ENCODE data around the gene POU2F2.
A peak's percentile ranks its signal among the peaks of the same experiment; 100 is the strongest.

The POU2F2 gene

DNA sequence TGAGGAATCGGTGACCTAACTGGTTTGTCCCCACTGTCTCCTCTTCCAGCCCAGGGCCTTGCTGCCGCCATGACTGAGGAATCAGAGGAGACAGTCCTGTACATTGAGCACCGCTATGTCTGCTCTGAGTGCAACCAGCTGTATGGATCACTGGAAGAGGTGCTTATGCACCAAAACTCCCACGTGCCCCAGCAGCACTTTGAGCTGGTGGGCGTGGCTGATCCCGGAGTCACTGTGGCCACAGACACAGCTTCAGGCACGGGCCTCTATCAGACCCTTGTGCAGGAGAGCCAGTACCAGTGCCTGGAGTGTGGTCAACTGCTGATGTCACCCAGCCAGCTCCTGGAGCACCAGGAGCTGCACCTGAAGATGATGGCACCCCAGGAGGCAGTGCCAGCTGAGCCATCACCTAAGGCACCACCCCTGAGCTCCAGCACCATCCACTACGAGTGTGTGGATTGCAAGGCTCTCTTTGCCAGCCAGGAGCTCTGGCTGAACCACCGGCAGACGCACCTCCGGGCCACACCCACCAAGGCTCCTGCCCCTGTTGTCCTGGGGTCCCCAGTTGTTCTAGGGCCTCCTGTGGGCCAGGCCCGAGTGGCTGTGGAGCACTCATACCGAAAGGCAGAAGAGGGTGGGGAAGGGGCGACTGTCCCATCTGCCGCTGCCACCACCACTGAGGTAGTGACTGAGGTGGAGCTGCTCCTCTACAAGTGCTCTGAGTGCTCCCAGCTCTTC is 53.5 kb downstream of the POU2F2 start:
- no peak for DNase-seq

DNA sequence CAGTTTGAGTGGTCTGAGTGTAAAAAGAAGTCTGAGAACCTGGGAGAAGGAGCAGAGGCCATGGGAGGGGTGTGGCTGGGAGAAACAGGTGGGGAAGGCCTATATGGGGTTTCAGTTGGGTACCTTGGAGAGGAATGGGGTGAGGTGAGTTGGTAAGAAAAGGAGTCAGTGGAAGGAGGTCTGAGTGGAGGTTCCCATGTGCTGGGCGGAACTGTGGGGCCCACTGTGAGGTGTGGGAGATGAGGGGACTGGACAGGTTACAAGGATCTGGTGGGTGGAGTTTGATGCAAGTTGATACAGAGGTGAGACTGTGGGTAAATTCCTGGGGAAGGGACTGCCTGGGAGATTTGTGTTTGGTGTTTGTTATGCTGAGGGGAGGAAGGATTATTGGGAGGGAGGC is 54.2 kb downstream of the POU2F2 start:
- no peak for DNase-seq

DNA sequence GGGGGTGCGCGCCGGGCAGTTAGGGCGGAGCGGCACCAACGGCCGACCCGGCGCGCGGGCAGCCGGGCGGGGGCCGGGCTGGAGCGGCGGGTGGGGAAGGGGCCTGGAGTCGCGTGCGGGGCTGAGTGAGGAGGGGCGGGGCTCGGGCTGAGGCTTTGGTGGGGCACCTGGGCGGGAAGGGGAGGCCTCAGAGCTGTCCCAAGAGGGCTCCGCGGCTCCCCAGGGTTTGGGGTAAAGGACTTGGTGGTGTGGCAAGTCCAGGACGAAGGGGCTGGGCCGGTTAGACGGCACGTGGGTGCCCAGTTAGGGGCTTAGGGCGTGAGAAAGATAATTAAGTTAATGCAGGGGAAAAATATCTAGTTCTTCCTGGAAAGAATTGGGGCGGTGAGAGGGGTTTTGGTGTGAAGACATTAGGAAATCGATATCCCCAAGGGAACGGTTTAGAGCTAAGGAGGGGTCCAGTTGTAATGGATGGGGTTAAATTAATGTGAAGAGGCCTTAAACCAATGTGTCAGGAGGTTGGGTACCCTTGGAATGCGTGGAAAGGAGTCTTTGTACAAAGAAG is 55.8 kb downstream of the POU2F2 start:
- DNase-seq = no peak

DNA sequence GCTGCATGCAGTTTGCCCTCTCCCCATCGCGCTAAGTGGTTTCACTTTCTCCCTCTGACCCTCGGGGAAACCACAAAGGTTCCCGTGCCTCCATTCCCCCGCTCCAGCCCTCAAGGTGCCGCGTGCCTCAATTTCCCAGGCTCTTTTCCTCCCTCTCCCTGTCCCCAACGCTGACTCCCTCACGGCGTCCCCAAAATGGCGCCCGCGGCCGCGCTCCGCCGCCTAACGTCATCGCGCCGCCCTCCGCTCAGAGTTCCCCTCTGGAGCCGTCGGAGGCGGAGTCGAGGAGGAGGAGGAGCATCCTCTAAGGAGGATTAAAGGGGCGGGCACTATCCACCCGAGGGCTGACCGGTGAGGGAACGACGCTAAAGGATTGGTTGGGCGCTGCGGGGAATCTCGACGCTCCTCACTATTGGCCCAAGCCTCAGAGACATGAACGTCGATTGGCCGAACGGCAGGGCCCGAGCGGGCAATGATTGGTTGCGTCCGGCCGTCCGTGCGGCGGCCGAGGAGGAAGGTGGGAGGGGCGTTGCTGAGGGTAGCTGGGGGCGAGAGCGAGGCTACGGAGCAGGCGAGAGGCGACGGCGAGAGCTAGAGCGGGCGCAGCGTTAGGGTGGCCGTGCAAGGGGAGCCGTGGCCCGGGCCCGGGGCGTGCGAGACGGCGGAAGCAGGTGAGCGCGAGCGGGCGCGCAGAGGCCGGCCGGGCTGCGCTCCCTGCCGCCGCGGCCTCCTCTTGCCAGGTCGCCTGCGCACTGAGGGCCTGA is 56.4 kb downstream of the POU2F2 start, which contains the start of gene ZNF574:
ZNF574 (plus strand) TSS at position 551 of the 764 bp plus-strand sequence. CDS start 2,441 bp downstream, outside the sequence.
- peak; percentile 100 for DNase-seq

DNA sequence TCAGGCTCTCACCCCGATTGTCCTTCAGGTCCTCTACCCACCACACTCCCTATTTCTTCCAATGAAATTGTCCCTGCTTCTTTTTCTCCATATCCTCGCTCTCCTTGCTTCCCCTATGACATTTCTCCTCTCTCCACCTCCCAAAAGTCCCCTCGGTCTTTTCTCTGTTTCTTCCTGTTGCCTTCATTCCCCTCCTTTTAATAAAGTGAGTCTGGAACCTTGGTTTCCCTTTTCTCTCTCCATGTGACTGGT is 57.0 kb downstream of the POU2F2 start:
- DNase-seq = no peak

DNA sequence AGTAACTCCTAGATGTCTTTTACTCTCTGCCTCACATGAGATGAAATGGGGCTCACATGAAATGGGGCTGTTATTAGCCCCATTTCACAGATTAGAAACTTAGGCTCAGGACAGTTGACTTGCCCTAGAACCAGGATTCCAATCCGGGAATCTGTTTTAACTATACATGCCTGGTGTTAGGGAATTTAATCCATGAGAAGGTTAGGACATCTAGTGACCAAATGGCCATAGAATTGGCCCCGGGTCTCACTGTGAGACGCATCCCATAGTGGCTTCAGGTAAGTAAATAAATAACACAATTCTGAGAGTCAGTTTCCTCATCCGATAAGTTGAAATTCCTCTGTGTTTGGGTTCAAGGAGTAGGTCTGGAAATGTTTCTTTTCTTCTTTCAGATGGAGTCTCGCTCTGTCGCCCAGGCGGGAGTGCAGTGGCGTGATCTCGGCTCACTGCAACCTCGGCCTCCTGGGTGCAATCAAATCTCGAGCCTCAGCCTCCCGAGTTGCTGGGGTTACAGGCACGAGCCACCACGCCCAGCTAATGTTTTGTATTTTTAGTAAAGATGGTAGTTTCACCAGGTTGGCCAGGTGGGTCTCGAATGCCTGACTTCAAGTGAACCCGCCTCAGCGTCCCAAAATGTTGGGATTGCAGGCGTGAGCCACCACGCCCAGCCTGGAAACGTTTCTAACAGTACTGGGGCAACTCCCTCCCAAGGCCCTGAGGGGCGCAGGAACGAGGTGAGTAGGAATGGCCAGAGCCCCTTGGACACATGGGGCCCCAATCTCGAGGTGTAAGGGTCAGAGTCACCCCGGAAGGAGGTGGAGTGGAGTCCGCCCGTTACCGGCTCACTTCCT is 57.5 kb downstream of the POU2F2 start:
- no peak for DNase-seq

DNA sequence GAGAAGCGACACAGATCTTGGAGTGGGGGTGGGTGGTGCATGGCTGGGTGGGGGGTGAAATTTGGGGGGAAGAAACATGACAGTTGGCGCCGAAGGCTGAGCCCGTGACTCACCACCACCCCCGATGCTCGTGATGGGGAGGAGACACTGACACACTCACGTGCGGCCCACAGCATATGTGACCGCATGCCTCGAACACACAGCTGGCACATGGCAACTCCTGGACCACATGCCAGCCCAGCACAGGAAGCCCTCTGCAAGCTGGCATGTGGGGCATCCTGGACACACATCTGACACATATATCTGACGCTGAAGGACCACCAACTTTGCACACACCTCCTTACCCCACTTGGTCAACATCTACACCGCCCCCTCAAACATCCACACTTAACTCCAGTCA is 61.0 kb downstream of the POU2F2 start:
- DNase-seq = no peak

DNA sequence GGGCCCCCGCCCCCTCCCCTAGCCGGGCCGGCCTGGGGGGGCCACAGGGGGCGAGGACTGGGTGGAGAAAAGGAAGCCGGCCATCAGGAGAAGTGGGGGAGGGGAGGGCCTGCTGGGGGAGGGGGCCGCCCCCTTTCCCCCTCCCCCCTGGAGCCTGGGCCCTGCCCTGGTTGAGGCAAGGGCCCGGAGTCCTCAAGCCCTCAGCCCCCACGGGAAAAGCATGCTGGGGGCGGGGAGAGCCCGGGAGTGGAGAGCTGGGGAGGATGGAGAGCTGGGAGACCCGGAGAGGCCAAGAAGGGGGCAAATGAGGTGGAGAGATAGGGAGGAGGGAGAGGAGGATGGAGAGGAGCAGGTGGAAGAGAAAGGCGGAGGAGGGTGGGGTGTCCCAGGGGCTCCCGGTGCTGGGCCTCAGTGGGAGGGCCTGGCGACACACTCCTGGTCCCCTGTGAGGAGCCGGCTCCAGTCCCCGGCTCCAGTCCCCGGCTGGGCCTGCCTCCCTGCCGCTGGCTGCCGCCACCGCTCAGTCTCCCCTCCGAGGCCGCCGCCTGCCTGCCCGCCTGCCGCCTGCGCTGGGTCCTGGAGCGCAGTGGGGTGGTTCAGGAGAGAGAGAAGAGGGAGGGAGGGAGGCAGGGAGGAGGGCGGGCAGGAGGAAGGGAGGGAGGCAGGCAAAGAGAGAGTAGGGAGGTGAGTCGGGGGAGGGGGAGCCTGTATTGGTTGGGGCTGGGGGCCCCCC is 62.5 kb downstream of the POU2F2 start, which contains the start of gene GRIK5:
GRIK5 (minus strand) TSS at position 588 of the 733 bp plus-strand sequence. CDS start 4,436 bp downstream, outside the sequence.
- DNase-seq = no peak

DNA sequence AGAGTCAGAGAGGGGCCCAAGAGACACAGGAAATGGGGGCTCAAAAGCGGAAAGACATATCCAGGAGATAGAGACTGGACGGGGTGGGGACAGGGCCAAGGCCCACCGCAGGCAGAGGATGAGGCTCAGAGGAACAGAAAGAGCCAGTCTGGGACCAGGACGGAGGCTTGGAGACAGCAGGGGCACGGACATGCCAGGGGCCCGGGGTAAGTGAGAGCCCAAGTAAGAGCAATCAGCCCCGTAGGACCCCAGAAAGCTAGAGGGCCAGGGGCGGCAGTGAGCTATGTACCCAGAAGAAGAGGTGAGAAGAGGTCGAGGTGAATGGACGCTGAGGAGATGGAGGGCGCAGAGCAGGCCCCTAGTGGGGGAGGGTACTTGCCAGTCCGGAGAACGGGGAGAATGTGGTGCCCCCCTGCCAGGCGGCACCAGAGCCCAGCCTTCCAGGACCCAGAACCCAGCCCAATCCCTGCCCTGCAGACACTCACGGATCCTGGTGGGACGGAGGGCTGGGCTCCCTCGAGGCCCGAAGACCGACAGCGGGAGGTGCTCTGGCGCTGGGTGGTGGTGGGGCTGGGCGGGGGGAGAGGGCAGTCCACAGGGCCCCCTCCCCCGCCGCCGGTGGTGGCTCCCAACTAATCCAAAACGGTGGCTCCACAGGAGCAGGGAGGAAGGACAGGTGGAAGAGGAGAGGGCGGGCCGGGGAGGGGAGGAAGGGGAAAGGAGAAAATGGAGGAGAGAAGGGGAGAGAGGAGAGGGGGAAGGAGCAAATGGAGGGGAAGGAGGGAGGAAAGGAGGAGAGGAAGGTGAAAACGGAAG is 63.3 kb downstream of the POU2F2 start:
- DNase-seq = no peak

DNA sequence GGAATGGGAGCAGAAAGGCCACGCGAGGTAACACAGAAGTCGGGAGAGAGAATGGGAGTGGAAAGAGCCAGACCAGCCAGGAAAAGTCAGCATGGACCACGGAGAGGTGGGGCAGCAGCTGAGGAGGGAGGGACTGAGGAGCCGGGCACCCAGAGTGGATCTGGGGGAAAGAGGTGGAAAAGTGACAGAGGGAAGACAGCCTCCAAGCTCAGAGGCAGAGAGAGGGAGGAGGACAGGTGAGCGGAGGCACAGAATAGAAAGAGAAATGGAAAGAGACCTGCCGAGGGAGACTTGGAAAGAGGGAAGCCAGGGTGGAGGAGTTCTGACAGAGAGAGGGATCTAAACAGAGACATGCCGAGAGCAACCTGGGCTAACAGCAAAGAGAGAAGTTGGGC is 63.9 kb downstream of the POU2F2 start:
- no peak for DNase-seq

DNA sequence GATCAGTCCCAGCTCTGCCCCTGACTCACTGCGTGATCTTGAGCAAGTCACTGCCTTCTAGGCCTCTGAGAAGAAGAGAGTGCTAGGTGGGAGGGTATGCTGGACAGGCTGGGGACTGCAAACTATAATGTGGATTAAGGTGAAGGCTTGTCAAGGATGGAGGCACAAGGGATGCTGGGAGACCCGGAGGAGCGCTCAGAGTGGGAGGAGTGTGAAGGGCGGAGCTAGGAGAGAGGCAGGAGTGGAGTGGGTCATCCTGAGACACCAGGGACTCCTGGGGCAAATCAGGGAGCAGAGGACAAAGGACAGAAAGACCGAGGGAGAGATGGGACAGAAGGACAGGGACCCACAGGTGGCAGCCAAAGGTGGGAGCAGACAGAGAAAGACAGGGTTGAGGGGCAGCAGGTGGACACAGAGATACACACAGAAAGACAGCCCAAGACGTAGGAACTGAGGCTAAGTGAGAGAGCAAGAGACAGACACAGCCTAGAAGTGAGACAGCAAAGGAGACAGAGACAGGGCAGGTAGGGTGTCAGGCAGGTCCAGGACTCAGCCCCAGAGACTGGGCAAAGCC is 64.8 kb downstream of the POU2F2 start:
- no peak for DNase-seq

DNA sequence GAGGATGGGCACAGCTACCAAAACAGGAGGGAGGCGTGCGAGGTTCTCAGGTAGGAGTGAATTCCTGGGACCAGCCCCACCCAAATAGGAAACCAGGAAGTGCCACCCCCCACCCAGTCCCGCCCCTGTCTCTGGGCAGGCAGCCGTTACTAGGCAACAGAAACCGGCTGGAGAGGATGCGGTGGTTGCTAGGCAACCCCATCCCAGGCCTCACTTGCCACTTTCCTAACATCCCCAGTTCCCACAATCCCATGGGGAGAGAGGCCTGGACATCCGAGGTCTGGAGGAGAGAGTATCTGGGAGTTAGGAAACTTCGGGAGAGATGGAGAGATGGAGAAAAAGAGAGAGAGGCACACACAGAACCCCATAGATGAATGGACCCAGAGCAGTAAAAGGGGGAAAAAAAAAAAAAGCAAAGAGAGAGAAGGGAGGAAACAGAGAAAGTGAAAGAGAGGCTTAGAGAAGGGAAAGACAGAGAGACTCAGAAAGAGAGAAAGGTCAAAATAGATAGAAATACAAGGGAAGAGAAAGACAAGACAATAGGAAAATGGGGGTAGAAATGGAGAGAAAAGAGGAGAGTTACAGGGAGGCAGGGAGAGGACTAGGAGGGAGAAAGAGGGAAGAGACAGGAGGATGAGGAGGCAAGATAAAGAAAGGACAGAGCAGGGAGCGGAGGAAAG is 66.0 kb downstream of the POU2F2 start:
- peak; percentile 16 for DNase-seq

DNA sequence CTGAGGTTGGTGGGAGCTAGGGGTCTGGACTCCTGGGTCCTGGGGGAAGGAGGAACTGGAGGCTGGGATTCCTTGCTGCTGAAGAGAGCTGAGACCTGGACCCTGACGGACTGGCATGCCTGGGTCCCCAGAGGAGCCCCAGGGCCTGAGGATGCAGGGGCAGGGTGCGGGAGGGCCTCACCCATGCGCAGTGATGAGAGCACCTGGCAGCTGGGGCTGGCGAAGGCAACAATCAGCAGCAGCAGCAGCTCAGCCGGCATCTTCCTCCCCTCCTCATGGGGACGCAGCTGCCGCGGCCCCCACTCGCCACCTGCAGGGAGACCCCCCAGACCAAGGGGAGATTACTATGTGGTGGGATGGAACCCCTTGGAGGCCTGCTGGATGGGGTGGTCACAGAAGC is 66.7 kb downstream of the POU2F2 start:
- no peak for DNase-seq

DNA sequence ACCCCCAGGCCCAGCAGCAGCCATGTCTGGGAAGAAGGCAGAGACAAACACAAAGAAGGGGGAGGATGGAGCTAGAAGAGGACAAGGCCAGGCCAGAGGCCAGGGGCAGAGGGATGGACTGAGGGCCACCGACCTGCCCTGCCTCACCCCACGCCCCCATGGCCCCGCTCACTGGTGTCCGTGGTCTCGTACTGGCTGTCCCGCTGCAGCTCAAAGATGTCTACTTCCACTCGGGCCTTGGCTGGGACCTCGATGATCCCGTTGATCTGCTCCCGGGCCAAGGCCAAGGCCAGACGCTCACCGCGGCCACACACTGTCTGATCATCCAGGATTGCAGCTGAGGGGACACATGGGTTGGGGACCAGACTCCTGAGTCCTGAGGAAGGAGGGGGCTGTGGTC is 67.2 kb downstream of the POU2F2 start:
- no peak for DNase-seq

DNA sequence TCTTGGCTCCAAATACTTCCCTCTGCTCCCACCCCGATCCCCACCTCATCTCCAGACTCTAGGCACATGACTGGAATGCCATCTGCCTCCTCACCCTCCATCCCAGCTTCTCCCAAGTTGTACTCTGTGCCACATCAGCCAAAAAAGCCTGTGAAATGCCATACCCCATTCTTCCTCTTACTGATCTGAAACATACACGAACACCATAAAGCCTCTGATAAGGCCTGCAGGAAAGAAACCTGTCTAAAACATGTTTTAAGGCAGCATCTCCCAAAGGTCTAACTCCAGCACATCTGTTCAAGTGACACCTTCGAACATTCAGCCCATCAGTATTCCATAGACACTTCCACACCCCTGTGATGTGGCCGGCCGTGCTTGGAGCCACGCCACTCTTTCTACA is 67.8 kb downstream of the POU2F2 start:
- DNase-seq = no peak

DNA sequence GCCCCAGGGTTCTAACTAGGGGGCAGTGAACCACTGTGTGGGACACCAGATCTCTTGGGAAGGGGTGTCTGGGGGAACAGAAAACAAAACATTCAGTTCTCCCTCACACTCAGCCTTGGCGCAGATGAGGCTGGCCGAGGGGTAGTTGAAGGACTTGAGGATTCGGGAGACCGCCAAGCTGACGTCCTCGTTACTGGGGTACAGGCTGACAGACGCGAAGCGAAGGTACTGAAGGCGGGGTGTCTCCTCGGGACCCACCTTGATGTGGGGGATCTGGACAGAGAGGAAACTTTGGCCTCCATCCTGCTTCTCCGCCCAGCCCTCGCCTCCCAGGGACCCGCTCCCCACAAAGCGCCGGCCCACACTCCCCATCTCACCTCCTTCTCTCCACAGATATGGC is 69.9 kb downstream of the POU2F2 start:
- DNase-seq = no peak

DNA sequence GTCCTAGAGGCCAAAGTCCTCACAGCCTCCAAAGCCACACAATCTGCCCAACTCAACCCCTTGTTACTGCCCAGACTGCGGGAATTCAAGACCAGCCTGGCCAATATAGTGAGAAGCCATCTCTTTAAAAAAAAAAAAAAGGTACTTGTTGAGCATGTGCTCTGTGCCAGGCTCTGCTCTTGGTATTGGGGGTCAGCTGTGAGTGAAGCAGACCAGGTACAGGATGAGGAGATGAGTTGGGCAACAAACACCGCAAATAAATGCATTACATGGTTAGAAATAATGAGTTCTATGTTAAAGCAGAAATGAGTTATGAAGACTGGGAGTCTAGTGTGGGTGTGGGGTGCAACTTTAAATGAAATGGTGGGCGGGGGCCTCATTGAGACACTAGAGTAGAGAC is 72.1 kb downstream of the POU2F2 start:
- DNase-seq = no peak

DNA sequence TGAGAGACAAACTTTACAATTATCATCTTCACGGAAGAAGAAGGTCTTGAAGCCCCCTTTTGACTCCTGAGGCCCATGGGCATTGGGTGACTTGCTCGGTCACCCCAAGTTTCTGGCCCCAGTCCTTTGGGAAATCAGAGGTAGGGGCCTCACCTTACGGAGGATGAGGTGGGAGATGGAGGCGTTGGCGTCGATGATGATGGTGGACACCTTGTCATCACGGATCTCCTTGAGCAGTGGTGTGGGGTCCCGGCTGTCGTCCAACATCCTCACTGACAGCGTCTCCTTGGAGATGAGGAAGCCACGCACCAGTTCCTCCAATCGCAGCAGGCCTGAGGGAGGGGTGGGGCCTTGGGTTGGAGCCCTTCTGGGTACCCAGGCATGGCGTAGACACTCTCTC is 73.0 kb downstream of the POU2F2 start:
- DNase-seq = no peak

DNA sequence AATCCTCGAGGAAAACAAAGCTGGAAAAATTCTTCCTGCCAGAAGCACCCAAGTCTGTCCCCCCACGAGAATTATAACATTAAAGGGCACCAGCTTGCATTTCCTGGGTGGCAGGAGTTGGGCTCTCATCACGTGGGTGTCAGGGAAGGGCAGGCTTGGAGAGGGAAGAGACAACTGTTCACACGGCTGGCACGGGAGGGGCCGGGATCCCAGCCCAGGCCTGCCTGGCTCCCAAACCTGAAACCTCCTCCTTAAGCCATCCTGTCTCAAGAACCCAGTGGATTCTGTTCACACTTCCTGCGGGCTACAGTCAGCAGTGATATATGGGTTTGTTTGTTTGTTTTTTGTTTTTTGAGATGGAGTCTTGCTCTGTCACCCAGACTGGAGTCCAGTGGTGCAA is 74.4 kb downstream of the POU2F2 start:
- DNase-seq = no peak

DNA sequence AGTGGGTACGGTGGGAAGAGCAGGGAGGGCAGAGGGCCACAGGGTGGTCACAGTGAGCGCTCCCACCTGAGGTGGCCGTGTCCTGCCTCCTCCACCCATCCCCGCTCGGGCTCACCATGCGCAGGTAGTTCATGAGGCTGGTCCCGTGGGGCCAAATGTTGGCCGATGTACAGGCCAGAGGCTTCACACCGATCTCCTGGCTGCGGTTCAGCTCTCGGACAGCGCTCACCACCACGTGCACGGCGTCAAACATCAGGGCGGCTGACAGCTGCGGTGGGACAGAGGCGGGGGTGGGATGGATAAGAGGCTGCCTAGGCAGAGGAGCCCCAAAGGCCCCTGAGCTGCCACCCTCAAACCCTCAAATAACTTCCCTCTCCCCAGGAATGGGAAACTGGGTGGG is 78.0 kb downstream of the POU2F2 start:
- no peak for DNase-seq

All from fibroblast of skin of abdomen (primary cell).